ENCODE measurements around the gene DIDO1. TPM values are rescaled to one million over a fixed set of nuclear protein-coding genes. Genes with fewer than 3 reads are reported as not detected.

DIDO1 gene
- total and polyA plus RNA-seq, 2 donors (not counting 1 experiment from before 2014, with no cell fraction given), result 57.6 to 124 TPM

- peaks cover 52 to 70% of the 10 kb centered on the region in 2 donors for H3K4me1 ChIP-seq (ENCODE audit: control insufficient read depth in 2 of 2, insufficient read depth in 2 of 2, low read length in 2 of 2)
Measured at GRCh38 chr20:62927128-62927705, 912 bp upstream of the DIDO1 start.

More at GRCh38 chr20:62927128-62927705, 912 bp upstream of the DIDO1 start:
- no peaks in the 10 kb centered on the region for H3K9me3 Mint-ChIP-seq (ENCODE audit: insufficient read depth)
- peak overlapping the region; percentile 93 for H3K4me2 ChIP-seq (replicated peaks; ENCODE audit: low read depth, low read length, poor library complexity, severe bottlenecking)
- intact Hi-C loops (cut with micrococcal nuclease), result loop anchor here (2.0 to 5.0 kb wide), 3 partner anchors 26 to 290 kb away; partner anchors contain the start of genes TCFL5 and YTHDF1
- ATAC-seq (ENCODE audit: low read depth), result no peak
- peak overlapping the region; percentile 77 for H3K27ac Mint-ChIP-seq
- H3K27ac ChIP-seq (ENCODE audit: low read length in 2 of 2), result peak overlapping the region; percentile 37 to 92
- peaks cover 50% of the 10 kb centered on the region for H4K20me1 ChIP-seq (ENCODE audit: control insufficient read depth, insufficient read depth, low read length, poor library complexity, severe bottlenecking)
- H3K9ac ChIP-seq (ENCODE audit: low read length), result peak overlapping the region; percentile 95
- no peak for DNase-seq
- TF ChIP-seq EZH2 (IDR thresholded peaks at IDR 0.05; ENCODE audit: borderline replicate concordance, insufficient read depth, low read depth, low read length, poor library complexity, severe bottlenecking), result no peak
- TF ChIP-seq CTCF (IDR thresholded peaks at IDR 0.05), result no peak
- peaks cover 74% of the 10 kb centered on the region for H3K4me1 Mint-ChIP-seq
- no peaks in the 10 kb centered on the region for H3K27me3 Mint-ChIP-seq
- H3K9me3 ChIP-seq (ENCODE audit: control extremely low read depth in 1 of 3, control insufficient read depth in 2 of 3, insufficient read depth in 1 of 3, low read length in 2 of 3), result no peaks in the 10 kb centered on the region
- peak overlapping the region; percentile 95 for H3K4me3 Mint-ChIP-seq
- peak overlapping the region; percentile 72 for H2AFZ ChIP-seq (ENCODE audit: insufficient read depth, low read depth, low read length, poor library complexity, severe bottlenecking)
- CTCF ChIA-PET, result interaction anchor here (0.8 to 1.9 kb wide), 7 partner anchors 11 to 119 kb away, joined by 3 to 6 read pairs (median 4); partner anchors contain the start of gene GID8
- H3K4me3 ChIP-seq (ENCODE audit: control extremely low read depth in 1 of 5, extremely low read depth in 1 of 5, insufficient read depth in 1 of 5, low read depth in 2 of 5, low read length in 4 of 5), result peak overlapping the region in 3 of 5 experiments; percentile 96 to 99 (median 96)
- H3K79me2 ChIP-seq (ENCODE audit: control insufficient read depth, insufficient read depth, low read length), result peaks cover 93% of the 10 kb centered on the region
- H3K27me3 ChIP-seq (replicated peaks in 1 of 4; ENCODE audit: control extremely low read depth in 1 of 4, control insufficient read depth in 3 of 4, insufficient read depth in 4 of 4, low read length in 3 of 4), result no peaks in the 10 kb centered on the region
- POLR2A ChIA-PET, result interaction anchor here (1.1 to 3.1 kb wide), 4 partner anchors 8 to 26 kb away, joined by 3 to 24 read pairs (median 10); partner anchors contain the start of genes GID8 and SLC17A9
- no peaks in the 10 kb centered on the region for H3K36me3 ChIP-seq (replicated peaks in 1 of 2; ENCODE audit: control extremely low read depth in 1 of 2, control insufficient read depth in 1 of 2, extremely low read depth in 1 of 2, insufficient read depth in 2 of 2, low read length in 1 of 2)
- WGBS (ENCODE audit: insufficient coverage), result 94% methylated on average over 6 of the region's 12 CpGs

Data from B cell (primary cell).